LoVo (cell line): ENCODE results near the gene NTM.

Source experiments
- DNase-seq: peaks from one replicate; pipeline ENCODE4 v3.0.0-alpha.2; 2016; ENCODE audit warnings: low spot score

The NTM gene

DNA sequence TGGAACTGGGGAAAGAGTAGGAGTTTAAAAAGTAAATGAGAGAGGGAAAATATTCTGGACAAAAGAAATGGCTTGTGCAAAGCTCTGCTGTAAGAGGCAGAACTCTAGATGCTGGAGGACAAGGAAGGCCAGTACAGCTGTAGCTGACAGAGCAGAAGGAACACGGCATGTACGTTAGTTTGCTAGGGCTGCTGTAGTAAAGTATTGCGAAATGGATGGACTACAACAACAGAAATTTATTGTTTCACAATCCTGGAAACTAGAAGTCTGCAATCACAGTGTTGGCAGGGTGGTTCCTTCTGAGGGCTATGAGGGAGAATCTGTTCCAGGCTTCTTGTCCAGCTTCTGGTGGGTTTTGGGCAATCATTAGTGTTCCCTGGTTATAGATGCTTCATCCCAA is 454.4 kb downstream of the NTM start:
- no peak for DNase-seq

- no peak for DNase-seq
Measured at GRCh38 chr11:131827430-131827829, 457.0 kb downstream of the NTM start.

DNA sequence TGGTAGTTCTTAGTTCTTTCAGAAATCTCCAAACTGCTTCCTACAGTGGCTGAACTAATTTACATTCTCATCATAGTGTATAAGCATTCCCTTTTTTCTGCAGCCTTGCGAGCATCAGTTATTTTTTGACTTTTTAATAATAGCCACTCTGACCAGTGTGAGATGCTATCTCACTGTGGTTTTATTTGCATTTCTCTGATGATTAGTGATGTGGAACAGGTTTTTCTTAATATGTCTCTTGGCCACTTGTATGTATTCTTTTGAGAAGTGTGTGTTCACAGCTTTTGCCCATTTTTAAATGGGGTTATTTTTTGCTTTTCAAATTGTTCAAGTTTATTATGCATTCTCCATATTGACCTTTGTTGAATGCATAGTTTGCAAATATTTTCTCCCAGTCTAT is 459.3 kb downstream of the NTM start:
- no peak for DNase-seq

DNA sequence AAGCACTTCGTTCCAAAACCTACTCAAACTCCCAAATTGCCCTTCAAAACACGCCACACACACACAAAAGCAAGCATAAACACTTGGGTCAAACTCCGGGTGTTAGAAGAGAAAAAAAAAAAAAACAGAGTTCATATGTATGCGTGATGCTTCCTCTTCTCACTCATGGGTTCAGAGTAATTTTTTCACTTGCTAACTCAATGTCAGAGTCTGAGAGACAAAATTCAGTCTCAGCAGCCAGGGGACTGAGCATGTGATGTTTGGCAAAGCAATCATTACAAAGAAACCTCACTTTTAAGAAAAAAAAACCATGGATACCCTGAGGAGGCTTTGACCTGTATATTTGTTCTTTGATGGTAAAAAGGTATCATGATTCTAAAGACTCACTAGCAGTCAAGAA is 461.7 kb downstream of the NTM start:
- no peak for DNase-seq

DNA sequence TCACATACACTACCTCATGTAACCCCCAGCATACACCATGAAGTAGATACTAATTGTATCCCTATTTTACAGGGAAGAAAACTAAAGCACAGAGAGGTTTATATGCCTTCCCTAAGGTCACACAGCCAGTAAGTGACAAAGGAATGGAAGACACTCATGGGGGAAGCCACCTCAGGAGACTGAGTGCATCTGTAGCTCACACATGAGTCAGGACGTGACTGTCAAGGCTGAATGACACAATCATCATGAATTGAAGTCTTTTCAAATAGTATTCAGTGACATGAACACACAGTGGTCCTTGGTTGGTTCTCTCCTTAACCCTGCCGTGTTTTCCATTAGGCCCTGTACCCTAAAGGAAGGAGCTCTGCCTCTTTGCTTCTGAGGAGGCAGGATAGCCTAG is 463.0 kb downstream of the NTM start:
- DNase-seq, result no peak

- no peak for DNase-seq
Measured at GRCh38 chr11:131837562-131837961, 467.1 kb downstream of the NTM start.

- no peak for DNase-seq
Measured at GRCh38 chr11:131838016-131838415, 467.6 kb downstream of the NTM start.

DNA sequence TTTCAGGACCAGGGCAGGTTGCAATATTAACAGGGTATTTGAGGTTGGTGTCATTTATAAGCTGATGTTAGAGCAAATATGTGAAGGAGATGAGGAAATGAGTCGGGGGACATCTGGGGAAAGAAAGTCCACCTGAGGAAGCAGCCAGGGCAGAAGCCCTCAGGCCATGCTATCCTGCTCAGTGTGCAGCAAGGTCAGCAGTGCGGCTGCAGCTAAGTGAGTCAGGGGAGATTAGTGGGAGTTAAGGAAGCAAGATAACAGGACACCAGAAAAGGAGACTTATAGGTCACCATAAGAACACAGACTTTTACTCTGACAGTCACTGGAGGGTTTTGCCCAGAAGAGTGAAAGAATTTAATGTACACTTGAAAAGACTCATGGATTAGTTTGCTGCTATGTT is 468.9 kb downstream of the NTM start:
- no peak for DNase-seq

DNA sequence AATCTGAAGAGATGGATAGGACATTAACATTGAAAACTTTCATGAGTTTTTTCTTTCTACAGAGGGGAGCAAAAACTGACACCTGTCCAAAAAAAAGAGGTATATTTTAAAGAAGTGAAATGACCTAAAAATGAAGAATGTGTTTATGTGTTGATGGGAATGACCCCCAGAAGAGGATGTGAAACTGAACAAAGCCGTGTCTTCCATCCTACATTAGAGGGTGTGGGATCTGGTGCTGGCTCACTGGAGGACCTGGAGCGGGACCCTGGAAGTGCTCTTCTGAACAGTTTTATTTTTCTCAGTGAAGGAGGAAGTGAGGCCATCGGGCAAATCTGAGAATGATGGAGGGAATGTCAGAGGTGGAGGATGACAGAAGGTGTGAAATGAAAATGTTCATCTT is 470.1 kb downstream of the NTM start:
- DNase-seq, result no peak

GRCh38 chr11:131841028-131841427 is 470.6 kb downstream of the NTM start:
- no peak for DNase-seq

- DNase-seq, result no peak
Measured at GRCh38 chr11:131841925-131842635, 471.7 kb downstream of the NTM start.

DNA sequence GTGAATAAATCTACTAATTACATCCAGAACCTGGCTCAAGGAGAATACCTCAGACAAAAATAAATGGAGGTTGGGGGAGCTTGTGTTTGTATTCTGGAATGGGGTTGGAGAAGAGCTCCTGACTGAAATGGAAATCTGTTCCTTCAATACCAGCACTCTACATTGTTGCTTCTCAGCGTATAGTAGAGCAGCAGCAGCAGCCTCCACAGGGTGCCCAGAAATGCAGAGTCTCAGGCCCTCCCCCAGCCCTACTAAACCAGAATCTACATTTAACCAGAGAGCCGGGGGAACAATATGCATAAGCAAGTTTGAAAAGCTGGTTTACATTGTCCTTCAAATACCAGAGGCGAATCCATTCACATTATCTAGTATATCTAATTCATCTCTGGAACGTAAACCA is 474.8 kb downstream of the NTM start:
- no peak for DNase-seq

DNA sequence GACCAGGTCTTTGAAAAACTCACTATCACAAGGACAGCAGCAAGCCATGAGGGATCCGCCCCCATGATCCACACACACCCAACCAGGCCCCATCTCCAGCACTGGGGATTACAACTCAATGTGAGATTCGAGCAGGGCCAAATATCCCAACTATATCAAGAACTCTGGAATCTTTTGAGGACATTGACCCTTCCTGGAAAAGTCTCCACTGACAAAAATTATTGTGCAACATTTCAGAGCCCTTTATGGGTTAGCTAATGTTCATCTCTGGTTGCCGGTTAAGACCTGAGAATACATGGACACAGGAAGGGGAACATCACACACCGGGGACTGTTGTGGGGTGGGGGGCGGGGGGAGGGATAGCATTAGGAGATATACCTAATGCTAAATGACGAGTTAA is 479.1 kb downstream of the NTM start:
- DNase-seq, result no peak

DNA sequence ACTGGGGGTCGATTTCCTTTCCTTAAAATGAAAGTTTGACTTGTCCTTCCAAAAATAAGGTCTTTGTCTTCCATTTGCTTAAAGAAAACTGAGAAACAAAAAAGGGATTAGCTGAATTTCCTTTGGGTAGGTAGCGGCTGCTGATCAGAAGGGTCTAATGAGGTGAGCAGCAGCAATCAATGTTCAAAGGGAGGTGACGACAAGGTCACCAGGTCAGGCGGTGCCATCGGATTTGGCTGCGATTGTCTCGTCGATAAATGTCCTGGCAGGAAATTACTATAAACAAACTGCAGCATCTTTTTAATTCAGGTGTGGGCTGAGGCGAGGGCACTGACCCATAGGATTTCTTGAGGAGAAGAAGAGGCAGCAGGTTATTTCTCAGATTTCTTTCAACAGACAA is 480.1 kb downstream of the NTM start:
- DNase-seq, result no peak

- DNase-seq, result no peak
Measured at GRCh38 chr11:131851964-131852755, 481.7 kb downstream of the NTM start.

DNA sequence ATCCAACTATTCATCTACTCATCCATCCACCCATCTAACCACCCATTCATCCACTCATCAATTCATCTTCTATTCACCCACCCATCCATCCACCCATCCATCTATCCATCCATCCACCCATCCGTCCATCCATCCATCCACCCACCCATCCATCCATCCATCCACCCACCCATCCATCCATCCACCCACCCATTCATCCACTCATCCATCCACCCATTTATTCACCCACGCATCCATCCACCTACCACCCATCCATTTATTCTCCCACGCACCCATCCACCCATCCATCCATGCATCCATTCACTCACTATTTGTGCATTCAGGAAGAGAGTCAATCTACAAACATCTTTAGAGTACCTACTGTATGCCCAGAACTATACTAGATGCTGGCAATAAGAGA is 482.3 kb downstream of the NTM start:
- DNase-seq, result no peak

- no peak for DNase-seq
Measured at GRCh38 chr11:131854391-131854790, 484.0 kb downstream of the NTM start.

DNA sequence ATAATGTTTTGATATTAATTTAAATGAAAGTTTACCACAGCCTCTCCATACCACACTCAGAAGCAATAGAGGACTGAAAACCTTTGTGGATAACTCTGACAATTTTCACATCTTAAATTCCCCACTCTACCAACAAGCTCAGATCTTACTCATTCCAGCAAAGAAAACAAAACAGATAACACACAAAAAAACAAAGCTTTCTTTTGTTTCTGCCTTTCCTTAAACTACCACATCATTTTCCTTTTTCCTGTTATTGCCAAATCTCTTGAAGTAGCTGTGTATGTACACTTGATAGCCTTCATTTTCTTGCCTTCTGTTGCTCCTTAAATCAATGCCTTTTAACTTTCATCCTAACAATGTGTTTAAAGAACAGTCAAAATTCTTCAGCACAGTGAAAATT is 484.9 kb downstream of the NTM start:
- DNase-seq, result no peak

DNA sequence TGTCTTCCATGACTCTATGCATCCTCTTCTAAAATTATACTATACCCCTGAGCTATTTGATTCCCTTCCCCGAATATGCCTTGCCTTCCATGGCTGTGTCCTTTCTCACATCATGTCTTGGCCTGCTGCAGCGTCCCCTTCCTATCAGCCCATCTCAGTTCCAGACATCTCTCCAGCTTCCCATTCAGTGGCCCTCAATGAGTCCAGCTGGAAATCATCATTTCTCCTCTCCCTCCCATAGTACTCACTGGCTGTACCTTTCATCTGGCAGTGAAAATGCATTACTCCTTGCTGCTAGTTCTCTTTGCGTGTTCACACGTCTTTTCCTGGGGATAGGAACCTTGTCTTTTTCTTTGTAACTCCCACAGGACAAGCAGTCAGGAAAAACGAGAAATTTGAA is 486.8 kb downstream of the NTM start:
- DNase-seq, result no peak

GRCh38 chr11:131858505-131858904 is 488.1 kb downstream of the NTM start:
- DNase-seq, result no peak

GRCh38 chr11:131859538-131860210 is 489.3 kb downstream of the NTM start:
- DNase-seq, result no peak

DNA sequence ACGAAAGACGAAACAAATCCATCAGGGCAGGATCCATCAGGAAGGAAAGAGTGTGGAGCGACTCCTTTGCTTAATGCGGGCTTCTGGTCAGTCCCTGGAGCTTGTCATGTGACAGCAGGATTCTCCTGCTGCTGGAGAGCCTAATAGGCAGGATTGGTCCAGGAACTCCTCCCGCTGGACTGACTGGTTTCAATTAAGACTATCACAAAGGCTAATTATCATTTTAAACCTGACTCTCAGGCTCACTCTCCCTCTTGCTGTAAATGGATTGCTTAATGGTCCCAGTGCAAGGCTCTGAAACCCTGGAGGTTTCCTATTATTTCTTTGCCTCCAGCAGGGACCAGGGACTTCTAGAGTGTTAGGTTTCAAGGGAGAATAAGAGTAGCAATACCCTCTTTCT is 493.8 kb downstream of the NTM start:
- no peak for DNase-seq

DNA sequence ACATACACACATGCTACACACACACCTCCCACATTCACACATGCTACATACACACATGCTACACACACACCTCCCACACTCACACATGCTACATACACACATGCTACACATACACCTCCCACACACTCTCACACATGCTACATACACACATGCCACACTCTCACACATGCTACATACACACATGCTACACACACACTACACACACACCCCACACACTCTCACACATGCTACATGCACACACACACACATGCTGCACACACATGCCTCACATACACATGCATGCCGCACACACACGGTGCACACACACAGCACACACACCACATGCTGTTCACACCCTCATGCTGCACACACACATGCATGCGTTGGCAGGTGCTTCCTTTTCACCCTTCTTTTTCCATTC is 495.4 kb downstream of the NTM start:
- DNase-seq, result no peak
